RCC 7860 (cell line): ENCODE data around the gene TBC1D8.

Source experiments
- DNase-seq: peaks from one replicate; pipeline ENCODE4 v3.0.0-alpha.2; 2015; ENCODE audit warnings: low spot score
- FAIRE-seq: peaks from 2 replicates; lab custom pipeline; 2012; peaks lifted over from hg19 to GRCh38; lab: Jason Lieb, UNC

TBC1D8 gene

GRCh38 chr2:101162561-101163330, 11.6 kb upstream of the TBC1D8 start:
- FAIRE-seq: no peak
- DNase-seq: no peak

DNA sequence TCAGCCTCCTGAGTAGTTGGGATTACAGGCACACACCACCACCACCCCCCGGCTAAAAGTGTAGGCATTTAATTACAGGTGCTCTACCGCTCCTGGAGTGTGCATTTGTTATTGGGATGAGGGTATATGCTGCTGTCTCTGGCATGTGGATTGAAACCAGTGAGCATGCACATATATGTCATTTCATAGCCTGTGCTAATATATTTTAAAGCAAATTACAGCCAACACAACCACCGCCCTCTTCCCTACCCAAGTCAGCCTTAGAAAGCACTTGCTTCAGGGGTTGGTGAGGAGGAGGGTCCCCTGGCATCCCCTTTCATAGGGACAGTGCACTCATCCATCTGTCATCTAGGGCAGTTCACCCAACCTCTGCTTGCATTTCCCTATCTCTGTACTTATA, 10.5 kb upstream of the TBC1D8 start:
- FAIRE-seq (no peak), DNase-seq (no peak)

- FAIRE-seq (peak; percentile 84), DNase-seq (peak; percentile 69)
Observed at GRCh38 chr2:101160454-101160853, 9.3 kb upstream of the TBC1D8 start.

GRCh38 chr2:101159526-101159925, 8.3 kb upstream of the TBC1D8 start:
- DNase-seq (no peak), FAIRE-seq (no peak)

- no peak for FAIRE-seq
- no peak for DNase-seq
Observed at GRCh38 chr2:101157272-101157671, 6.1 kb upstream of the TBC1D8 start.

- DNase-seq (no peak), FAIRE-seq (no peak)
Observed at GRCh38 chr2:101153787-101154186, 2.6 kb upstream of the TBC1D8 start.

- no peak for DNase-seq
- no peak for FAIRE-seq
Observed at GRCh38 chr2:101153077-101153707, 2.0 kb upstream of the TBC1D8 start.

DNA sequence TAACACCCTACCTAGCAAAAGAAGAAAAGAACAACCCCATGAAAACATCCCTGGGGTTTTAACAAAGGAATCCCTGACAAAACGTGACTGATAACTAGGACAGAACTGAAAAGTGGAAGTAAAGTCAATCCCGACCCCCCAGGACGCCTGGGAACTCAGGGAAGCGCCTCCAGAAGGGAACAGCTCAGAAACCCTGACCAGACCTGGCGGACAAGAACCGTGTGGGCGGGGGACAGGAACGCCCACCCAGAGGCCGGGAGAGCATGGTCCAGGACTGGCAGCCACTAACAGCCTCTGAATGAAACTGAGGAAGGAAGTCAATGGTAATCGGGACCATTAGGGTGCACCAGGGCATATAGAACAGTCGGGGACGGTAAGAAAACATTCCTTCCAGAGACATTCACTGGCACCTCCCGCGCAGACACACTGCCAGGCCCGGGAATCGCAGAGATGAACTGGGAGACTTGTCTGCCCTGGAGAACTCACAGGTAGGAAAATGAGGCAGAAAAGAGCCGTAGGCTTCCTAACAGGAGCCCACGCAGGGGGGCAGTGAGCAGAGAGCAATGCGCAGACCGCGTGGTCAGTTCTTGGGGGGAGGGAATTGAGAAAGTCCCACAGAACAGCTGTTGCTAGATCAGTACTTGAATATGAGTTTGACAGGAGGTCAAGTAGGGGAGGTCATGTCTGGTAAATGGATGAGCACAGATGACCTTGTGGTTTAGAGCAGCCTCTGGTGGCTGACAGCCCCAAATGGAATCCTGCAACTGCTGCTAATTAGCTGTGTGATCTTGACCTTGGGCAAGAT, 1.3 kb upstream of the TBC1D8 start:
- FAIRE-seq: no peak
- peak; percentile 51 for DNase-seq

DNA sequence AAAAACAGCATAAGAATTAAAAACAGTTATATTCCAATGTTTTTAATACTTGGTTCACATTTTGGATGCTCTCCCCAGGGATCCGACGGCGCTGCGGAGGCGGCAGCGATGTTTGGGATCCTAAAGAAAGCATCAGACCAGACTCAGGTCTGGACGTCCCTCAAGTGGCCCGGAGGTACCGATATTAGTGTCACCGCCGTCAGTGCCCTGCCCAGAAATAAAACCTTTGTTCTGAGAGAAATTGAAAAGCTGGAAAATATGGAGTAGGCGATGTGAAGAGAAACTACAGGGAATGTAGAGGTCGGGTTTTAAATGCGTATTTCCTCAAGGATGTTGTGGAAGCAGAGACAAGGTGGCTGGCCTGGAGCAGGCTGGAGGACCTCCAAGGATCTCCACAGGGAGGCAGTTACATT, 683 bp upstream of the TBC1D8 start:
- FAIRE-seq (no peak), DNase-seq (no peak)

DNA sequence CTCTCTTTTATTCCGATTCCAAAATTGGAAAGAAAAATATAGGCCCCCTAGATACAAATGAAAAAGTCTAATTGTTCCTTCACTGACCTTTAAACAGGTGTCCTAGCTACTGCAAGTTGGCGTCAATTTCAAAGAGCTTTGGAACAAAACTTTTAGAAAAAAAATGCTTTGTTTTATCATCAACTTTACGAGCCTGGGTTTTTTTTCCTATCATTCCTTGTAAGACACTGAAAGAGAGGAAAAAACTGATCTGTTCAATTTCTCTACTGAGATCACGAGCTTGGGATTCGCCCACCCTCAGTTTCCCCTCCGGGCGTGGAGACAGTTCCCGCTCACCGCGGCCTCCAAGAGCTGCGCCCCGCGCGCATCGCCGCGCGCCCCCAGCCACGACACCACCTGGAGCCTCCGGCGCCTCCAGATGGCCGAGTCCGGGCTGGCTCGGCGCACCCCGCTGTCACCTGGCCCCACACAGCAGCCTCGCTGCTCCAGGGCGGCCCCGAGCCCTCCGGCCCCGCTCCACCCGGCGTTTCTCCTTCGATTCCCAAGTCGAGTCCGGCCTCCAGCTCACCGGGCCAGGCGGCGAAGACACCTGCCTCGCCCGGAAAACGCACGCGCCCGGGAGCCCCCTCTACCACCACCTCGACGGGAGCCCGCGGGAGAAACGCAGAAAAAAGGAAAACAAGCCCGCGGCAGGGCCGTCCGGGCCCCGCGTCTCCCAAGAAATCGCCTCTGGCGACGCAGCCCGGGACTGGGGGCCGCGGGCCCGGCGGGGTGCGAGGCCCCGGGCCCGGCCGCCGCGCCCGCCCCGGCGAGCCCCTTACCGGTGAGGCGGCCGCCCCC, 656 bp downstream of the TBC1D8 start:
- no peak for FAIRE-seq
- DNase-seq: no peak

- no peak for DNase-seq
- FAIRE-seq: no peak
Observed at GRCh38 chr2:101149241-101150192, 1.7 kb downstream of the TBC1D8 start.

- DNase-seq (no peak), FAIRE-seq (no peak)
Observed at GRCh38 chr2:101148777-101149176, 2.4 kb downstream of the TBC1D8 start.

GRCh38 chr2:101147971-101148370, 3.2 kb downstream of the TBC1D8 start:
- FAIRE-seq: no peak
- DNase-seq: no peak

- DNase-seq (no peak), FAIRE-seq (no peak)
Observed at GRCh38 chr2:101147062-101147461, 4.1 kb downstream of the TBC1D8 start.

DNA sequence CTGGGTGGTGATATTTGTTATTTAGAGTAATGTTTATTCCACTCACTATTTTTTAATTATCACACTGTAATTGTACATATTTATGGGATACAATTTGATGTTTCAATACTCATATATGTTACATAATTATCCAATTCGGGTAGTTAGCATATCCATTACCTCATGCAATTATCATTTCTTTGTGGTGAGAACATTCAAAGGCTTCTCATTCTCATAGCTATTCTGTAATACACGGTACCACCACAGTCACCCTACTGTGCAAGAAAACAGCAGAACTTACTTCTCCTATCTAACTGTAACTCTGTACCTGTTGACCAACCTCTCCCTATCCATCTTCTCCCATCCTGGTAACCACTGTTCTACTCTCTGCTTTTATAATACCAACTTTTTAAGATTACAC, 4.6 kb downstream of the TBC1D8 start:
- FAIRE-seq: no peak
- DNase-seq: no peak

- DNase-seq: peak; percentile 53
- FAIRE-seq: peak; percentile 77
Observed at GRCh38 chr2:101145406-101145805, 5.8 kb downstream of the TBC1D8 start.

- FAIRE-seq: no peak
Observed at GRCh38 chr2:101142163-101142562, 9.0 kb downstream of the TBC1D8 start.

DNA sequence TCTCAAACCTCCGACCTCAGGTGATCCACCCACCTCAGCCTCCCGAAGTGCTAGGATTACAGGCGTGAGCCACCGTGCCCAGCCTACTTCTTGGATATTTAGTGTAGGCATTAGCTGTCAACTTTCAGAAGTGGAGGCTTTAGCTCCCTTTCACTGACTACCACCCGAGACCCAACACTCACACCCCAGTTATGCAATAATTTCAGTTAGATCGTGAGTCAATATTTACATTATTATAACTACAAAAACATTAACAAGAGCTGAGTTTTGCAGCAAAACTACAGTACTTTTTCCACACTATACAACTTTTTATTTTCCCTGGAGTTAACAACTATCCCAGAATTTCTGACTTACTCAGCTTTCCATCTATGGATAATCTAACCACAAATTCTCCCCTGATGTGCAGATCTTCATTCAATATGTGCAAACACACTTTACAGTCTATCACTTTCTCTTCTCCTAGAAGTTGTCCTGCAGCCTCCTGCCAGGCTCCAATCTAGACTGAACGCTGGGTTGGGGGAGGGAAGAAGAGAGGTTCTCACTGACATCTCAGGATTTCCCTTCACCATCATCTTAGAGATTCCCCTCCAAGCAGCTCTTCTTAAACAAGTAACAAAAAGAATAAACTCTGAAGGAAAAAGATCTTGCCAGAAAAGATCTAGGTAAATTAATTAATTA, 10.1 kb downstream of the TBC1D8 start:
- FAIRE-seq (no peak), DNase-seq (no peak)

More at GRCh38 chr2:101142163-101142562, 9.0 kb downstream of the TBC1D8 start:
- no peak for DNase-seq

DNA sequence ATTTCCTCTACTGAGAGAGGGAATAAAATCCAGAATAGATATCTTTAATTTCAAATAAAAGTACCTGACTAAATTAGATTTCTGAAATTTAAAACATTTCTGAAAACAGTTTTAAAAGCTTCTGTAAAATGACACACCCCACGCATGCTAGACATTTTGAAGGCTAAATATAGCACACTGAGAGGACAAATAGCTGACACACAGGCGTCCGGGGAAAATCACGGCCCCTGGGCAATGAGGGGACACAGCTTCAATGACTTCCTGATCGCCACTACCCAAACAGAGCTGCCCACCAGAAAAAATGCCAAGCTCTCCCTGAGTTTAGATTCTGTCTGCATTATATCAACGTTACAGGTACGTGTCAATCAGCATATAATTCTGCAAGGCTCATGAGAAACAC, 10.9 kb downstream of the TBC1D8 start:
- no peak for DNase-seq
- no peak for FAIRE-seq
